Cortex of kidney (tissue), 1 donor: ENCODE measurements around the gene TRPV3.
"Not testable (repeated sequence)": the region's sequence is repeated elsewhere in the genome, so short reads cannot be mapped to it uniquely, and the experiment has no call there.

ENCODE experiments used
- DNase-seq: peaks from one replicate; lab custom pipeline; 2025; lab: John Stamatoyannopoulos, UW

The TRPV3 gene

GRCh38 chr17:3557768-3558583 is at the start of gene TRPV3:
Gene TRPV3 (minus strand): TSS chr17:3557812. CDS start chr17:3554850, 2,962 bp downstream.
- DNase-seq, result no peak

DNA sequence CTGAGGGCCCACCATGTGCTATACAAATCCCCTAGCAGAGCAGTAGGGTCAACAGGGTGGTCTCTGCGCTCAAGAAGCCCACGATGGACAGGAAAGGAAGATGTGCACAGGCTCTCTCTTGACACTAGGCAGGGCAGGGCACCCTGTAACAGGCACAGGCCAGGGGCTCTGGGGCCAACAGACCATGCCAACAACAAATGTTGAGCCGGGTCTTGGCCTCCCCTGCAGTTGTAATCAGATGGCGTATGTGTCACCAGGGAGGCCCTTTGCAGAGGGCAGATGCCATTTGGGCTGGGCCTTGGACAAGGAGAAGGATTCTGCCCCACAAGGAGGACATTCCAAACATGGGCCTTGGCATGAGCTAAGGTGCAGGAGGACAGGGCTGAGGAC is 46.3 kb upstream of the TRPV3 start:
- no peak for DNase-seq

DNA sequence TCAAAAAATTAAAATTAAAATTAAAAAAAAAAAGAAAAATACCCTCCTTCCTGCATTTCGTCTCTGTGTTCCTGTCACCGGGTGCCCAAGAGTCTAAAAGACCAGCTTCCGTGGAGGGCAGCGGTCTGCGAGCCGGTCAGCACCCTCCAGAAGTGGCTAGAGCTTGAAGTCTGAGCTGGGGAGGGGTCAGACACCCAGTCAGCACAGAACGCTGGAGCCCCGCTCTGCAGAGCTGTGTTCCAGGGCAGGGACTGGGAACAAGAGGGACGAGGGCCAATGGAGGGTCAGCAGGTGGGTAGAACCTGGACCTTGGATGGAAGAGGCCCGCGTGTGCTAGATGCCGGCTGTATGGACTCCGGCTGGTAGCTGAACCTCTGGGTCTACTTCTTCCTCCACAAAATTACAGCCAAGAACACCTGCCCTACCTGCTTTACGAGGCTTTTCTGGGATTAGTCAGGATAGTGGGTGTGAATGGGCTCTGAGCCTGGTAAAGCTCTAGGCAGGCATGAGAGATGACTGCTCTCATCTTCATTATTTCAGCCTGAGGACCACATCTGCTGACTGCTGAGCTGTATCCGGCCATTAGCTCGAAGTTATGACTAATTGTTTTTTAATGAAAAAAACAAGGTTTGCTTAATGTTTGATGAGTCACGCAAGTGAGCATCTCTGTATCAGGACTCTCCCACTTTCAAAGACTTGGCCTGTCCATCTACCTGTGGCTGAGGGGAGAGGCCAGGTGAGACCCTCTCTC is 45.7 kb upstream of the TRPV3 start:
- no peak for DNase-seq

GRCh38 chr17:3602499-3602898 is 44.9 kb upstream of the TRPV3 start:
- DNase-seq, result no peak

- no peak for DNase-seq
These were observed 43.1 kb upstream of the TRPV3 start for GRCh38 chr17:3600529-3601205.

DNA sequence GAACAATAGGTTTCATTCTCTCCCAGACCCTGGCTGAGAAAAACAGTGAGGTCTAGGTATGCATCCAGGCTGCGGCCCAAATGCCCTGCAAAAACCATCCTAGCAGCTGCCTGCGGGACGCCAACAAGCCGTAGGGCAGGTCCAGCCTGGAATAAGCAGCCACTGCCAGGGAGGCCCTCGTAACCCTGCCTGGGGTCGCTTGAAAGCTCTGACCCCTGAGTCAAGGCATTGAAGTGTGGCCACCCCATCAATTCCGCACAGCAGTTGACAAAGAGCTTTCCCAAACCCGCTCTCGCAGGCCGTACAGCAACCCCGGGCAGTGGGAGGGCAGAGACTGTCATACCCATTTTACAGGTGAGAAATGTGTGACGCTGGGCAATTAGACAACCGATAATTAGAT is 40.5 kb upstream of the TRPV3 start:
- no peak for DNase-seq

DNA sequence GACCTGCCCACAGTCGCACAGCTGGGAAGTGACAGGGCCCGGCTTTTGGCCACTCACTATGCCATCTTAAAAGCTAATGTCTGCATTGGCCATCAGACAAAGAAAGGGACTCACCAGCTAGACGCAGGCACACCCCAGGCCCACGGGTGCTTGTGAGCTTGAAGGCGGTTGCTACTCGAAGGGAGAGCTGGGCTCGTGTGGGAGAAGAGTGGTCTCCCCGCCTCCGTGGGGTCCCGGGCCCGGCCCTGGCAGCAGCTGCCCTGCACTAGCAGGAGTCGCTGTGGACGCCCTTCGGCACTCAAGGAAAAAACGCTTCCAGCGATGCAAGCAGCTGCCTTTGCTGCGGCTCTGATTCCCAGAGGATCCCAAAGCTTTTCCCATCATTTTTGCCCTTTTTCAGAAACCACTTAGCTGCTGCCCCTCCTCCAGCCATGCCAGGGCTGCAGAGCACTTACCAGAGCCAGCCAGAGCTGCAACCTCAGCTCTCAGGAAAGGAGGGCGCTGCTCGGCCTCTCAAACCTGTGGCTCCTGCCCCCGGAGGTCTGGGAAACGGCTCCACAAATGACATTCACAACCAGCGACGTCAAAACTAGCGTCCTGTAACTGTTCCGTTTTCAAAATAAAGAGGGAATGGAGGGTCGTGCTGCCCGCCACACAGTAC is 39.3 kb upstream of the TRPV3 start:
- no peak for DNase-seq

DNA sequence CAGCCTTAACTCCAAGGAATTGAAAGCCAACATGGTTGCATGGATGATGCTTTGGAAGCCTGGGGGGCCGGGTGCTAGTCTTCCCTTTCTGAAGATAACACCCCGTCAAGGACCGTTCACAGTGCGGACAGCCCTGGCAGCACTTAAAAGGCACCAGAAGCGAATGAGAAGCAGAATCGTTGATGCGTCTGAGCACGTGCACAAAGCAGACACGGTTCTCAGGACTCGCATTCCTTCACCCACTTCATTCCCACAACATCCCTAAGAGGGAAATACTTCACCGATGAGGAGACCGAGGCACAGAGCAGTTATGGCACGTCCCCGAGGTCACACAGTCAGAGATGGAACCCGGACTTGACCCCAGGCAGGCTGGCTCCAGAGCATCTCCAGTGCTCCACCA is 37.4 kb upstream of the TRPV3 start:
- DNase-seq, result no peak

DNA sequence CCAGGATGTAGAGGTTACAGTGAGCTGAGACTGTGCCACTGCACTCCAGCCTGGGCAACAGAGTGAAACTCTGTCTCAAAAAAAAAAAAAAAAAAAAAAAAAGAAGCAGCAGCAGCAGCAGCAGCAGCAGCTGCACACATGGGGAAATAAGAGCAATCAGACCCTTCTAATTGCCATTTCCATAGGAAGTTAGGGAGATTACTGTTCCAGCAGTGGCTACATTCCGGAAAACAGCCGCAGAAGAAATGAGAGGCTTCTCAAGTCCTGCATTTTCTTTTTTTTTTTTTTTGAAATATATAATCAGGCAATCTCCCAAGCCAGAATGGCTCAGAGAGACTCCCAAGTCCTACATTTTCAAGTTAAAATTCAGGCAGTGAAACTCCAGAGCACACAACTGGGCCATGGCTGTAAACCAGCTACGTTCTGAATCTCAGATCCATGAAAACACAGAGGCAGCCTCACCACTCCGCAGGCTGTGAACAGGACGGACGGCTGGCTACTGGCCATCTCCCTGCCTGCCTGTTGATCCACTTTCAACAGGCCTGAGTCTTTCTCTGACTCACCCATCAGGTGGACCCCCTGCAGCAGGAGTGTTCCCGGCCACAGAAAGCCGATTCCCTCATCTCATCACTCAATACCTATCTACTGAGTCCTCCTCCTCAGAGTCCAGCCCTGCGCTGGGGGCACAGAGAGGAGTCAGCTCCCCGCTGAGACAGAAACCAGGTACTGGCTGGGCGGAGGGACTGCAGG is 36.6 kb upstream of the TRPV3 start:
- no peak for DNase-seq

DNA sequence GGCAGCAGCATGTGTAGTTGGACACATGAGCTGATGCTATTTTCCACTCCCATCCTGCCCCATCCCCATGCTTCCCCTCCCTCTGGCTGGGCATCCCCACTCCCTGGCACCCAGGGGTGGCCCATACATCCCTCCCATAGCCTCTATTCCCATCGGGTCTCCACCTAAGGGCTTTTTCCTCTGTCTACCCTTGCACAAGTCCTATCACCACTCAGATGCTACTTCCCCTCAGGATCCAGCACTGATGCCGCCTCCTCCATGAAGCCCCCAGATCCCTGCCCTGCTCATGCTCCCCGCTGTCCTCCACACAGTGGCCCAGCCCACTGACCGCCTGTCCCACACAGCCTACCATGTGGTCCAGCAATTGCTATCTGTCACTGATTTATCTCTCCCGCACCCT is 35.8 kb upstream of the TRPV3 start:
- no peak for DNase-seq

DNA sequence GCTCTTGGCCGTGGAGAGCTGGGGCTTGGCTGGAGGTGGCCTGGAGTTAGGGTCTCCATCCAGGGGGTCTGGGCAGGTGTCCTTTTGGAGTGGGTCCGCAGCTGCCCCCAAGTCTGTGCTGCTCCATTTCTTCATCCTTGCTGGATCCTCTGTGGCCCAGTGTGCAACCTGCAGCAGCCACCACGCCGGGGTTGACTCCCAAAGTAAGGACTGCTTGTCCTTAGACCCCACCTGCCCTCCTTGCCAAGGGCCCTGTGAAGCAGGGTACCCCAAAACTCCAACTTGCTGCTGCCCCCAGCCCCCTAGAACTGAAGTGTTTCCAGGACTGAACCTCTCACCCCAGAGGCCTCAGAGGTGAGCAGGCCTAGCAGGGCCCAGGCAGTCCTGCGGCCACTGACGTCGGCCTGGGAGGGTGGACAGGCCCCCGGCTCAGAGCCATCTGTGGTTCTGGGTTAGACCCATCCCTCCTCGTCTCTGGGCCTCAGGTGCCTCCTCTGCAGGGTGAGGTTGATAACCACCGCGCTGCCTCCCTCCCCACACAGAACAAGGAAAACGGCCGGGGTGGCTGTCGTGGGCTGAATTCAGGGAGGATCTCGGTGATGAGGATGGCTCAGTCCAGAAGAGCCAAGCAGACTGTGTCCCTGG is 34.7 kb upstream of the TRPV3 start:
- no peak for DNase-seq

DNA sequence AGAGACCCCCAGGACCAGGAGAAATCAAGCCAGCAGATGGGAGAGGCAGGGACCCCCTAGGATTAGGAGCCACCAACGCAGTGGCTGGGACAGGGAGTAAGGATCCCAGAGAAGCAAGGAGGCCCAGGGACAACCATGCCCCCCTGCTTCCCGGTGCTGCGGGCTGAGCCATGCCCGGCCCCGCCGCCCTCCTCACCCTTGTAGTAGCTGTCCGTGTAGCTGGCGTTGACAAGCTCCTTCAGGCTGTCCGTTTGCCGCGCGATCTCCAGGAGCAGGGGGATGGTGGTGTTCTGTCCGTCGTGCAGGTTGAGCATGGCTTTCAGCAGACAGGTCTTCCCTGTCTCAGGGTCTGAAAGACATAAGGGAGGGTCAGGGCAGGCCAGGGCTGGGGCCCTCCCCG is 33.2 kb upstream of the TRPV3 start:
- no peak for DNase-seq

GRCh38 chr17:3590231-3590630 is 32.6 kb upstream of the TRPV3 start:
- DNase-seq, result no peak

- DNase-seq, result no peak
These were observed 32.2 kb upstream of the TRPV3 start for GRCh38 chr17:3589784-3590183.

DNA sequence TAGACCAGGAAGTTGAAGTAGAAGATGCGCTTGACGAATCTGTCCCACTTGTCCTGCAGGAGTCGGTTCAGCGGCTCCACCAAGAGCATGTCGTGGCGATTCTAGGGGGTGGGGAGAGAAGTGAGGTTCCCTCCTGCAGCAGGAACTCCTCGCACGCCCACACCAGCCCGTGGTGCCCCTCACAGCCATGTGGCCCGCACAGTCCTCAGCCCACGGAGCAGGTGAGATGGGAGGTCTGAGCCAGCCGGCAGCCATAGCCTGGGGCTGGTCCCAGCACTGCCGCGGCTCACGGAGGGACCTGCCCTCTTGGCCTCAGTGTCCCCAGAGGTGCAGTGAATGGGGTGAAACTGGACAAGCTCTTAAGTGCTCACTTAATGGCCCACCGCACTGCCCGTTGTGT is 28.2 kb upstream of the TRPV3 start:
- DNase-seq, result no peak

DNA sequence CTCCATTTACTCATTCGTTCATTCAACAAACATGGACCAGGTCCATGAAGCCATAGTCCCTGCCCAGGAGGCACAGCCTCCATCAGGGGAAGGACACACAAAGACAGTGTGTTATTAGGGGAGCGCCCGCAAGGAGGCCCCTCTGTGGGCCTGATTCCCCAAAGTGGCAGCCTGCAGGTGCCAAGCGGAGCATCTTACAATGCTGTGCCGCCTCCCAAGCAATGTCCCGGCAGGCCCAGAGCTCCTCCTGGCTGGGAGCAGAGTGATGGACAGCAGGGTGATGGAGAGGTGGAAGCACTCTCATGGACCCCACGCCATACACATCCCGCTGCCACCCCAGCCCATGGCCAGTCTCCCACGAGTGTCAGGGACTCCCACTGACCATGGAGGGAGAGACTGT is 25.8 kb upstream of the TRPV3 start:
- DNase-seq, result no peak

GRCh38 chr17:3582915-3583314 is 25.3 kb upstream of the TRPV3 start:
- DNase-seq, result no peak

DNA sequence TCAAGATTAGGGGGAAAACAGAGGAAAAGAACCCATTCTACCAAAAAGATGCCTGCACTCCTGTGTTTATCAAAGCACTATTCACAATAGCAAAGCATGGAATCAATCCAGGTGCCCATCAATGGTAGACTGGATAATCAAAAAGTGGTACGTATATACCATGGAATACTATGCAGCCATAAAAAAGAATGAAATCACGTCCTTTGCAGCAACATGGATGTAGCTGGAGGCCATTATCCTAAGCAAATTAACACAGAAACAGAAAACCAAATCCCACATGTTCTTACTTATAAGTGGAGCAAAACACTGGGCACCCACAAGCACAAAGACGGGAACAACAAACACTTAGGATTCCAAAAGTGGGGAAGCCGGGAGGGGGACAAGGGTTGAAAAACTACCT is 21.1 kb upstream of the TRPV3 start:
- DNase-seq, result not testable (repeated sequence)

DNA sequence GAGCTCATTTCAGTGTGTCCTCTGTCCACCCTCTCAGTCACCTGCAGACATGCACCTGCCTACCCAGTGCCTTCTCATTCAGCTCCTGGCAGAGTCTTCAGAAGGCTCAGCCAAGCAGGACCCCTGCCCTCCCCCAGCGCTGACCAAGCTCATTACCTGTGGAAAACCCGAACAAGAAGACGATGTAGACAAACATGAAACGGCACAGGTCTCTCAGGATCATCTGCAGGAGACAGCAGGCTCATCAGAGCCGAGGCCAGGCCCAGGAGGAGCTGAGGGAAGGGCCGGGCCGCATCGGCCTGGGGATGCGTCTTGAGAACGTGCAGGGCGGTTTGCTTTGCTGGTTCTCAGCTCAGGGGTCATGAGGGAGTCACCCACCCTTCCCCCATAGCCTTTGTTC is 19.4 kb upstream of the TRPV3 start:
- DNase-seq, result no peak

GRCh38 chr17:3575511-3575910 is 17.9 kb upstream of the TRPV3 start:
- DNase-seq, result no peak

DNA sequence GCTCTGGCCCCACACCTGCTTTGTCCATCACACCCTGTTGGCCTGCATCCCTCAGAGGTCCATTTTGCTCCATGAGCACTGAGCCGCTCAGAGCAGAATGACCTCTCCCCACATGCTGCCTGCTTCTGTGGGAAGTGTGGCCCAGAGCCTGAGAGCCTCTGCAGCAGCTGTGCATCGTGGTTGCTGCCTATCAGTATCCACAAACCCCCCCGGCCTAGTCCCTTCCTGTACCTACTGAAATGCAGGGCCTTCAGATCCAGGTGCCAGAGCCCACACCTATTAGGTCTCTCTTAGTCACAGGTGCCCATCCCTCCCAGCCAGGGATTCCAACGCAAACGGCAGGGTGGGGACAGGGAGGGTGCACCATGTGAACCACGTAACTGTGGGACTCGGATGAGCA is 16.6 kb upstream of the TRPV3 start:
- DNase-seq, result no peak
